SU-DHL-6 (cell line): ENCODE data around the gene EPS8.

Source experiments
- H2AFZ ChIP-seq: fragments of 200-600 bp; sonication (generic); 2 replicates; pipeline ENCODE4 v1.6.1; 2014; ENCODE audit warnings: low read depth, mild to moderate bottlenecking, moderate library complexity, mixed read lengths, antibody characterized with exemption, low read length; ENCODE audit not compliant: severe bottlenecking
- H3F3A ChIP-seq: fragments of 200-600 bp; shearing (Covaris generic); 2 replicates; pipeline ENCODE4 v1.6.0; 2016; ENCODE audit warnings: antibody characterized with exemption, mild to moderate bottlenecking; ENCODE audit not compliant: insufficient read depth
- H3K27ac ChIP-seq: fragments of 200-600 bp; sonication (generic); 2 replicates; pipeline ENCODE4 v1.5.1; 2016; ENCODE audit warnings: low read depth, mild to moderate bottlenecking, low read length, moderate library complexity, mixed read lengths
- H3K27me3 ChIP-seq: fragments of 200-600 bp; sonication (generic), shearing (Covaris generic); 2 replicates; pipeline ENCODE4 v1.6.0; 2014; ENCODE audit warnings: mild to moderate bottlenecking, low read length
- H3K36me3 ChIP-seq: fragments of 200-600 bp; sonication (generic); 2 replicates; pipeline ENCODE4 v1.6.1; 2014; ENCODE audit warnings: mild to moderate bottlenecking, low read length, mixed read lengths
- H3K4me2 ChIP-seq: fragments of 300-600, 200-600 bp; shearing (Covaris generic), sonication (generic); 2 replicates; pipeline ENCODE4 v1.6.0; 2014; ENCODE audit warnings: low read length, low read depth, mild to moderate bottlenecking; ENCODE audit not compliant: poor library complexity, severe bottlenecking
- H3K4me3 ChIP-seq: fragments of 200-600 bp; sonication (generic); 2 replicates; pipeline ENCODE4 v1.5.1; 2014; ENCODE audit warnings: antibody characterized with exemption, low read length, mild to moderate bottlenecking, mixed read lengths; ENCODE audit not compliant: insufficient read depth, poor library complexity, severe bottlenecking
- H3K79me2 ChIP-seq: fragments of 200-600 bp; sonication (generic); 2 replicates; pipeline ENCODE4 v1.6.1; 2014; ENCODE audit warnings: mild to moderate bottlenecking, low read length, moderate library complexity; ENCODE audit not compliant: insufficient read depth
- H3K9ac ChIP-seq: fragments of 200-600 bp; sonication (generic); 2 replicates; pipeline ENCODE4 v1.7.0; 2014; ENCODE audit warnings: mild to moderate bottlenecking, low read length
- H3K9me2 ChIP-seq: fragments of 200-600 bp; sonication (generic); replicated peaks from 2 replicates; pipeline ENCODE4 v1.6.1; 2014; ENCODE audit warnings: low read length; ENCODE audit not compliant: insufficient read depth
- H3K9me3 ChIP-seq: fragments of 200-600 bp; sonication (generic); 2 replicates; pipeline ENCODE4 v1.6.1; 2014; ENCODE audit warnings: low read length, mixed read lengths; ENCODE audit not compliant: insufficient read depth
- H4K20me1 ChIP-seq: fragments of 200-600 bp; sonication (generic); 2 replicates; pipeline ENCODE4 v1.6.1; 2014; ENCODE audit warnings: low read depth, mild to moderate bottlenecking, antibody characterized with exemption, low read length, moderate library complexity, mixed read lengths
- EZH2phosphoT487 ChIP-seq: fragments of 200-600 bp; sonication (generic), shearing (Covaris generic); conservative IDR thresholded peaks from 2 replicates; pipeline ENCODE4 v1.6.1; 2018; ENCODE audit warnings: mild to moderate bottlenecking, antibody characterized with exemption, low read length, moderate library complexity, mixed read lengths
- TF ChIP-seq, protein P1 (sequence below): fragments of 200-600 bp; sonication (generic); IDR thresholded peaks from one replicate; pipeline ENCODE4 v1.5.1; 2017; ENCODE audit warnings: antibody characterized with exemption, mild to moderate bottlenecking, low read length, moderate library complexity; ENCODE audit not compliant: insufficient read depth, poor library complexity, severe bottlenecking

EPS8 gene

DNA sequence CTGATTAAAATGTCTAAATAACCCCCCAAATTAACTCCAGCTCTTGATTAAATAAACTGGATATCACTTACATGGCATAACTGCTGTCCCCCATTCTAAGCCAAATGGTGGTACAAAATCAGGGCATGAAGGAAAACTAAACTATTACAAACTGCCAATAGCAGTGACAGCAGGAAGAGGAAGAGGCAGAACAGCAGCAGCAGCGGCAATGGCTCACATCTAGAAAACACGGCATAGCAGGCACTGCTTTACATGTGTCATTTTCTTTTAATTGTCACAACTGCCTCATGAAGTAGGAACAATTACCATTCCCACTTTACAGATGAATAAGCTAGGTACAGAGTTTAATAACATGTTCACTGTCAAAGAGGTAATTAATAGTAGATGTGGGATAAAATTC is 92.0 kb downstream of the EPS8 start:
- no peaks in the 10 kb centered on the region for H3F3A ChIP-seq
- H3K9ac ChIP-seq, result no peak overlapping the region
- H3K27me3 ChIP-seq, result no peaks in the 10 kb centered on the region
- H3K9me3 ChIP-seq, result no peaks in the 10 kb centered on the region
- H4K20me1 ChIP-seq, result no peaks in the 10 kb centered on the region
- H3K4me2 ChIP-seq, result no peak overlapping the region
- H3K27ac ChIP-seq, result no peak overlapping the region
- H3K4me3 ChIP-seq, result no peak overlapping the region
- H2AFZ ChIP-seq, result no peak overlapping the region
- H3K79me2 ChIP-seq, result no peaks in the 10 kb centered on the region
- H3K36me3 ChIP-seq, result no peaks in the 10 kb centered on the region
- no peak for TF ChIP-seq EZH2phosphoT487
- TF ChIP-seq, protein P1, sequence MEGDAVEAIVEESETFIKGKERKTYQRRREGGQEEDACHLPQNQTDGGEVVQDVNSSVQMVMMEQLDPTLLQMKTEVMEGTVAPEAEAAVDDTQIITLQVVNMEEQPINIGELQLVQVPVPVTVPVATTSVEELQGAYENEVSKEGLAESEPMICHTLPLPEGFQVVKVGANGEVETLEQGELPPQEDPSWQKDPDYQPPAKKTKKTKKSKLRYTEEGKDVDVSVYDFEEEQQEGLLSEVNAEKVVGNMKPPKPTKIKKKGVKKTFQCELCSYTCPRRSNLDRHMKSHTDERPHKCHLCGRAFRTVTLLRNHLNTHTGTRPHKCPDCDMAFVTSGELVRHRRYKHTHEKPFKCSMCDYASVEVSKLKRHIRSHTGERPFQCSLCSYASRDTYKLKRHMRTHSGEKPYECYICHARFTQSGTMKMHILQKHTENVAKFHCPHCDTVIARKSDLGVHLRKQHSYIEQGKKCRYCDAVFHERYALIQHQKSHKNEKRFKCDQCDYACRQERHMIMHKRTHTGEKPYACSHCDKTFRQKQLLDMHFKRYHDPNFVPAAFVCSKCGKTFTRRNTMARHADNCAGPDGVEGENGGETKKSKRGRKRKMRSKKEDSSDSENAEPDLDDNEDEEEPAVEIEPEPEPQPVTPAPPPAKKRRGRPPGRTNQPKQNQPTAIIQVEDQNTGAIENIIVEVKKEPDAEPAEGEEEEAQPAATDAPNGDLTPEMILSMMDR, result no peak
- H3K9me2 ChIP-seq, result no peaks in the 10 kb centered on the region

DNA sequence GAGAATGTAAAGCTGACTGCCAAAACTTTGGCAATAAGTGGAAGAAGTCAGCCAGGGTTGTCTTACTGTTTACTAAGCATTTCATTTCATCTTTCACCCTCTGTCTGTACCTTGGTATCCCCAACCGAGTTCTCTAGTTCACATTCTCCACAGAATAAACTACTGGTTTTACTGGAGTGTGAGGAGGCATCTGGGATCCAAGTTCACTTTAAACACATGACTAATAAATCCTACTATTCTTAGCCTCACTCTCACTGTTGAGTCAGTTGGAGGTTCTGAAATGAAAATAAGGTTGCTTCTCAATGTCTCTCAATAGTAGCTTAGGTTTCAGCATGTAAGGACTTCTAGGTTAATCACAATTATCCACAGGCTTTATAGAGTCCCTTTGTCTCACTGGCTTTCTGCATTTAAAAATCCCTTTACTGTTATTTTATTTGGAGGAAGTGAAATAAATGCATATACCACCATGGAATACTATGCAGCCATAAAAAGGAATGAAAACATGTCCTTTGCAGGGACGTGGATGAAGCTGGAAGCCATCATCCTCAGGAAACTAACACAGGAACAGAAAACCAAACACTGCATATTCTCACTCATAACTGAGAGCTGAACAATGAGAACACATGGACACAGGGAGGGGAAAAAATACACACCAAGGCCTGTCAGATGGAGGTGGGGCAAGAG is 95.8 kb downstream of the EPS8 start:
- no peaks in the 10 kb centered on the region for H4K20me1 ChIP-seq
- H3F3A ChIP-seq, result no peaks in the 10 kb centered on the region
- no peaks in the 10 kb centered on the region for H3K36me3 ChIP-seq
- H3K27me3 ChIP-seq, result no peaks in the 10 kb centered on the region
- H3K9ac ChIP-seq, result no peak overlapping the region
- no peaks in the 10 kb centered on the region for H3K9me2 ChIP-seq
- no peak overlapping the region for H3K27ac ChIP-seq
- no peak overlapping the region for H2AFZ ChIP-seq
- H3K79me2 ChIP-seq, result no peaks in the 10 kb centered on the region
- TF ChIP-seq, protein P1, result no peak
- no peak for TF ChIP-seq EZH2phosphoT487
- no peaks in the 10 kb centered on the region for H3K9me3 ChIP-seq
- H3K4me3 ChIP-seq, result no peak overlapping the region
- no peak overlapping the region for H3K4me2 ChIP-seq

DNA sequence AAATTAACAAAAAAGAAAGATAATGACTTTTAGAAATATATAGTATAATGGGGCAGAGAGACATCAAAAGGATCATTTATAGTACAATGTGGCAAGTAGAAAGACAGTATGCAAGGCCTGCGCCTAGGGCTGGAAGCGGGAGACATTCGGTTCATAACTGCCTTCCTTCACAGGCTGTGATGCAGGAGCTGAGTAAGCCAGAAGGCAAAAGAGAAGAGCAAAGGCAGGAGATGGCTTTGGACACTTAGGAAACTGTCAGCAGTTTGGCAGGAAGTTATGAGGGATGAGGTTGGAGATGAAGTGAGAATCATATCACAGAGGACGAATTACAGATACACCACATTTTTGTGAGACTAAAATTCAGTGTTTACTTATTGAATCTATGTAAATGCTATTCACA is 97.8 kb downstream of the EPS8 start:
- H3K9me3 ChIP-seq, result no peaks in the 10 kb centered on the region
- no peaks in the 10 kb centered on the region for H3K36me3 ChIP-seq
- no peaks in the 10 kb centered on the region for H3F3A ChIP-seq
- H3K27ac ChIP-seq, result no peak overlapping the region
- TF ChIP-seq, protein P1, result no peak
- TF ChIP-seq EZH2phosphoT487, result no peak
- H3K4me2 ChIP-seq, result no peak overlapping the region
- H4K20me1 ChIP-seq, result no peaks in the 10 kb centered on the region
- H3K79me2 ChIP-seq, result no peaks in the 10 kb centered on the region
- H3K27me3 ChIP-seq, result no peaks in the 10 kb centered on the region
- no peak overlapping the region for H2AFZ ChIP-seq
- no peaks in the 10 kb centered on the region for H3K9me2 ChIP-seq
- H3K9ac ChIP-seq, result no peak overlapping the region
- no peak overlapping the region for H3K4me3 ChIP-seq

DNA sequence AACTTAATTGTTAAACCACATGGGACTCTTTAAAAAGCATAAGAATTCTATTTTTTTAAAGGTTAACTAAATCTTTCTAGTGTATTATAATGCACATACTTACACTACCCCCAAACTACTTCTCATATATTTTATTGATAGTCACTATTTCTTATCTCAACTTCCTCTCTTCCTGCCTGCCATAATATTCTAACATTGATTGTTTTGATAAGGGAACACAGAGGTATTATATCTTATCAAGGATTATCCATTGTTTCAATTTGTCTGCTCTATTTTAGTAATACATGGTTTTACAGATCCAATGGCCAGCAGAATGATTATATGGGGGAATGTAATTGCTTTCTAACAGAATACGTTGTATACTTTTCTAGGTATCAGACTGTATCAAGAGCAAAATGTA is 98.9 kb downstream of the EPS8 start:
- TF ChIP-seq, protein P1, result no peak
- no peak for TF ChIP-seq EZH2phosphoT487
- Histone ChIP-seq H3K9me3 (no peaks in the 10 kb centered on the region), H3K4me3 (no peak overlapping the region), H3K79me2 (no peaks in the 10 kb centered on the region), H3F3A (no peaks in the 10 kb centered on the region), H3K27me3 (no peaks in the 10 kb centered on the region), H3K27ac (no peak overlapping the region), H3K9ac (no peak overlapping the region), H3K36me3 (no peaks in the 10 kb centered on the region), H4K20me1 (no peaks in the 10 kb centered on the region), H2AFZ (no peak overlapping the region), H3K9me2 (no peaks in the 10 kb centered on the region), H3K4me2 (no peak overlapping the region)
